Measurements from ENCODE around the gene NELL1.

- TF ChIP-seq CTCF (IDR thresholded peaks at IDR 0.05; ENCODE audit: poor library complexity) = no peak
- no peak for TF ChIP-seq EZH2 (IDR thresholded peaks at IDR 0.05; ENCODE audit: borderline replicate concordance)
- TF ChIP-seq EZH2phosphoT487 (IDR thresholded peaks at IDR 0.05; ENCODE audit: low read depth, severe bottlenecking, unreplicated experiment) = no peak
These were observed 29.7 kb upstream of the NELL1 start for GRCh38 chr11:20639688-20640087.

Measured in hepatocyte (in vitro differentiated cells).